Fibroblast of the aortic adventitia (primary cell): Measurements from ENCODE around the gene TMEM51. TPM values are rescaled to one million over a fixed set of nuclear protein-coding genes. Genes with fewer than 3 reads are reported as not detected.
A peak's percentile ranks its signal among the peaks of the same experiment; 100 is the strongest.

Experiments used
- DNase-seq: peaks from one replicate; pipeline ENCODE4 v3.0.0-alpha.2; 2010; ENCODE audit warnings: low read depth
- H3K4me3 ChIP-seq: 2 replicates; pipeline ENCODE4 v1.5.1; 2011; ENCODE audit warnings: low read depth, mild to moderate bottlenecking, control low read depth, low read length, moderate library complexity
- CTCF ChIP-seq: IDR thresholded peaks from 2 replicates; pipeline ENCODE4 v1.5.1; 2011; ENCODE audit warnings: mild to moderate bottlenecking, low read length, control low read depth, inconsistent platforms; ENCODE audit not compliant: insufficient read depth
- total RNA-seq: library from RNA; depleted of rRNA; stranded (reverse); fragments of >200 nt; gene quantifications from 2 replicates; pipeline ENCODE4 v1.2.3, GENCODE V29; 2012; ENCODE audit warnings: low replicate concordance

Gene TMEM51
- total RNA-seq, 1 donor = 1.4 TPM

- DNase-seq = no peak
- no peak for TF ChIP-seq CTCF
- H3K4me3 ChIP-seq = no peak overlapping the region
Measured at GRCh38 chr1:15258833-15259621, 105.5 kb downstream of the TMEM51 start.

- TF ChIP-seq CTCF = no peak
- H3K4me3 ChIP-seq = no peak overlapping the region
- DNase-seq = no peak
Measured at GRCh38 chr1:15259622-15260007, 106.1 kb downstream of the TMEM51 start.

- no peak for TF ChIP-seq CTCF
- peak; percentile 63 for DNase-seq
- H3K4me3 ChIP-seq = no peak overlapping the region
Measured at GRCh38 chr1:15260418-15261154, 107.0 kb downstream of the TMEM51 start.

- no peak for TF ChIP-seq CTCF
- DNase-seq = no peak
- no peak overlapping the region for H3K4me3 ChIP-seq
Measured at GRCh38 chr1:15261155-15262002, 107.8 kb downstream of the TMEM51 start.

GRCh38 chr1:15262003-15262377 lies 108.4 kb downstream of the TMEM51 start:
- no peak for TF ChIP-seq CTCF

GRCh38 chr1:15262706-15263105 lies 109.2 kb downstream of the TMEM51 start:
- H3K4me3 ChIP-seq = no peak overlapping the region
- no peak for TF ChIP-seq CTCF
- DNase-seq = no peak

More at GRCh38 chr1:15262003-15262377, 108.4 kb downstream of the TMEM51 start:
- H3K4me3 ChIP-seq = no peak overlapping the region
- no peak for DNase-seq
